ENCODE results near the gene RBM28.

Gene RBM28

GRCh38 chr7:128343554-128344430 lies at the start of gene RBM28:
TSS of gene RBM28 (minus strand) at chr7:128343908. CDS start at chr7:128343793, 115 bp downstream.
- peak; percentile 58 for DNase-seq (ENCODE audit: low read depth)

DNA sequence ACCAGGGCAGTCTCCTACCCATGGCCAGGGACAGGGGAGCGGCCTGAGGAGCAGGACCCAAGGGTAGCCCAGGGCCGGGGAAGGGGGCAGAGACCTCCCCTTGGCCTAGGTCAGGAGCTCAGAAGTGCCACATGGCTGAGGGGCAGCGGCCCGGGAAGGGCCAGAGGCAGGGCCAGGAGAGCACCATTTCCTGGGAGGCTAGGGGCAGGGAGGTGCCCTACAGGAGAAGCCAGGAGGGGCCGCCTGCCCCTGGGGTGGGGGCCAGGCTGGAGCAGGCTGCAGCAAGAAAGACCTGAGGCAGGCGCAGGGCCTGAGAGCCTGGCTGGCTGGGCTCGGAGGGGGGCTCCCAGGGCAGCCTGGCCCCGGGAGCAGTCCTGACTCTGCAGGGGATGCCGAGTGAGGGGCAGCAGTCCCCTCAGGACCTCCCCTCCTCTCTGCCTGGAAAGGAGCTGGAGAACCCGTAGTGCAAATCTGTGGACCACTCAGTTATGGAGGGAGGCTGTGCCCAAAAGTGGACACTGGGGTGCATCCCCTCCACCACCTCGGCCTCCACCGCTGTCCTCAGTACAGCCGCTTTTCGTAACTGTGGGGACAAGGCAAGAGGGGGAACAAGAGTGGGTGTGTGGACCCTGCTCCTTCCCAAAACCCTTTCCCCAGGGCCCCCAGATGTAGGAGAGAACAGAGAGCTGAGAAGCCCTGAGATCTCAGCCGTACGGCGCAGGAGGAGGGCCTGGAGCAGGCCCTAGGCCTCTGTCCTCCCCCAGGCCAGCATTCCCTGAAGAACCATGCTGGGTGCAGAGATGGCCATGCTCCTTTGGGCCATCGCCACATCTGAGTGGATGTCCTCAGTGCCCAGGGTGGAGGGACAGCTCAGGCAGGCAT lies 49.0 kb upstream of the RBM28 start:
- no peak for DNase-seq (ENCODE audit: low read depth)

- DNase-seq (ENCODE audit: low read depth) = no peak
Observed at GRCh38 chr7:128391805-128392204, 48.1 kb upstream of the RBM28 start.

DNA sequence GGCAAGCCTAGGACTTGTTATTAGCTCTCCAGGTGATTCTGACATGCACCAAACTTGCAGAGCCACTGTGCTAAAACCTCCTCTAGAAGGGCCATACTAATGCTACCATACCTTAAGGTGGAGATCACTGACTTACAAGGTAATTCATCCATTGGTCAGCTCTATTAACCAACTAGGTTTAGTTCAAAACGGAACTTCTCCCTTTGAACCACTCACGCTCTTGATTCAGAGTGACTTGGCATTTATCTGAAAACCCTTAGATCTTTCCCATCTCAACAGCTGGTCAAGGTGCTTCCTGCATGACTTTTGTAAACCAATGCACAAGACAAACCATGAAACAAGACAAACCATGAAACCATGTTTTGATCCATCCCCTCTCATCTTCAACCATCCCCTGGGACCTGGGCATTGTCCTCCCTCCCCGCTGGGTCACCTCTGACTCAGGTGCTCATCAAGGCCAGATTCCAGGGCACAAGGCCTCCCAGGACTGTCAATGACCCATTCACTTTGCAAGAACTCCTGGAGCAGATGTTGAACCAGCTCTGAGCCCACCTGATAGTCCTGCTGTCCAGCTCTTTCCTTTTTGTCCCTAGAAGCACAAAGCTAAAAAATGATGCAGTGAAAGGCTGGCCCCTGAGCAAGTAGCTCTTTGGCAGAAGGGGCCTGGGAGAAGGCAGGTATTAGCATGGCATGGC lies 47.3 kb upstream of the RBM28 start:
- DNase-seq (ENCODE audit: low read depth) = no peak

DNA sequence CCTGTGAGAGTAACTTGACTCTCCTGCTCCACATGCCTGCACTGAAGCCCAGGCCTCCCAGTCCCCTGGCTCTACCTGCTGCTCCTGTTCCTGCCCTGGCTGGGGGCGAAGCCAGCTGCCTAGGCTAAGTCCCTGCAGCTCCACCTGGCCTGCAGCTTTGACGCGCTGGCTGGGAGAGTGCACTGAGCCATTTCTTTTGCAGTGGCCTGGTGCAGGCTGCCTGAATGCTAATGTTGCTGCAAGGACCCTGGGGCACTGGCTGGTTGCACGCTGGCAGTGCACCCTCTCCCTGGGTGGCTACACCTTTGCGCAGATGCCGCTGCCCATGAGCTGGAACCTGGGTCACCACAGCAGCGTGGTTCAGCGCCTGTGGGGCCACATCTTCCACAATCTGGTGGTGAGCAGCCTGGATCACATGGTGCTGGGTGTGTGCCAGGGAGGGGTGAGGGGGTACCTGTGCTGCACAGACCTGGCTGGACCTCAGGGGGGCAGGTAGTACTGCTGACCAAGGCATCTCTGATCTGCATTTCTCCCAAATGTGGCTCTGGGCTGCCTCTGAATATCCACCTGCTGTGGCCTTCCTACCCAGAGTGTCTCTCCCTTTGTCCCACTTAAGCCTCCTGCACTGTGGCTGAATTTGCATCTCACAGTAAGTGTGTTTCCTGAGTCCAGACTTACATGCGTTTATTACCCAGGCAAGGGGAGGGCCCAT lies 46.1 kb upstream of the RBM28 start:
- no peak for DNase-seq (ENCODE audit: low read depth)

DNA sequence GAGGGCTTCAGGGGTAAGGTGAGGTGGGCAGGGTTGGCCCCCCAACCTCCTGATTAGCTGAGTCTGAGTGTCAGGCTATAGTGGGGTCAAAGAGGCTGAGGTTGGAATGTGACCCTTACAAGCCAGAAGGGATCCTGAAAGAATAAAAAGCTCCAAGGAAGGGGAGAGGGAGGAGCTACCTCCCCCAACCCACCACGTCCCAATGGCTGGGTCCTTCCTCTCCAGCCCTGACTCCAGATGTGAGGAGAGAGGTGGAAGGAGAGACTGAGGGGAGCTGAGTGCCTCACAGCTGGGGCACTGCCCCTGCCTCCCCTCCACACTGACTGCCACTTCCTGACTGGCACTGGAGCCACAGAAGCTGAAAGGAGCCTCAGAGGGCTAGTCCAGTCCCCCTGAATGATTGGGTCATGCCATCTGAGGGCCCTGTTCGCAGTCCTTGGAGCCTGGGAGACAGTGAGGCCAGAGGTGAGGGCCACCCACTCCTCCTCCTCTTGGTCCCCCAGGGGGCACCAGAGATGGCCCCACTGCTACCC lies 45.4 kb upstream of the RBM28 start:
- DNase-seq (ENCODE audit: low read depth) = no peak

- no peak for DNase-seq (ENCODE audit: low read depth)
Observed at GRCh38 chr7:128388145-128388485, 44.4 kb upstream of the RBM28 start.

DNA sequence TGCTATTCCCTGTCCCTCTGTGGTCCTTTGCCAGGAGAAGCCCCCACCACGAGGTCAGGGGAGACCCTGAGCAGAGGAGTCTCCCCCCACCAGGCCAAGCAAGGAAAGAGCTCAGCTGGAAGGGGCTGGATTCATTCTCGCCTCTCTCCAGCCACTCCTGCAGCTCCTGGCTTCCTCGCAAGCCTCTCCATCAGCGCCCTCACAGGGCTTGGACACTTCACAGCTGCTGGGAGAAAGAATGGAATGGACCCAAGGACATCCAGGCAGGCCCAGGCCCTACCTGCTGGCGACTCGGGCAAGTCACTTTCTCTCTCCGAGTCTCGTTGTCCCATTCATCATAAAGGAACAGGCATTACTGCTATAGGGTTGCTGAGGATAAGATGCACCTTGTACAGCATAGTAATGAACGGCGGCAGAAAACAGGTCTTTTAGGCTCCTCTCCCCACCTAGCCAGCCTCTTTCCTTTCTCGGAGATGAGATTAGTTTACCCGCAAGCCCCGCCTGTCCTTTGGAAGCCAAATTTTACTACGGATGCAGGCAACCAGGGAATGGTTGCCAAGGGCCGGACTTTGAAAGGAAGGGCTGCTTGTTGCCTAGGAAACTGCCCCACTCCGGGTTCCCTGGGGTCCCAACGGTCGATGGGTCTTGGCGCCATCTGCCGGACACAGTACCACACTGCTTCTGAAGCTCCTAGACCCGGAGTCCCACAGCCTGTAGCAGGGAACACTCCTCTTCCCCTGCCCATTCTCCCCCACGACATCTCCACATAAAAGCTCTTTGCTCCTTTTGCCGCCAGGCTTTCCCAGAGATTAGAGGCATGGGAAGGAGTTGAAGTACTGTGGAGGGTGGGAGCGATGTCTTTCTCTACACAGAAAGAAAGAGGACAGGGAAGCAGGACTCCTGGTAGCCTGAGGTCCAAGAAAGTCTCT lies 43.8 kb upstream of the RBM28 start:
- DNase-seq (ENCODE audit: low read depth) = no peak

GRCh38 chr7:128385988-128386925 lies 42.5 kb upstream of the RBM28 start:
- DNase-seq (ENCODE audit: low read depth) = no peak

DNA sequence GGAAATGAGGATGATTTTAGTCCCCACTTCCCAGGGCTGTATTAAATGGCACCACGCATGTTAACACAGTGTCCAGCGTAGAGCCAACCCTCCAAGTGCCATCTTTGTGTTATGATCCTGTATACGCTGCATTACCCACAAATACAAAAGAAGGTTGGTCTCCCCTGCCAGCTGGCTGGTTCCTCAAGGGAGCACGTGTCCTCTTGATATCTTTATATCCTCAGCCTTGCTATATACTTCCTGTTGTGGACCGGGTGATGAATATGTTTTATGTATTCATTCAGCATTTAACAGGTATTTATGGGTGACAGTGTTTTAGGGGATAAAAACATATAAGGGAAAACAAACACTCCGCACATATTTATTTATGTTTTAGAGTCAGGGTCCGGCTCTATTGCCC lies 41.0 kb upstream of the RBM28 start:
- no peak for DNase-seq (ENCODE audit: low read depth)

- DNase-seq (ENCODE audit: low read depth) = no peak
Observed at GRCh38 chr7:128383776-128384175, 40.1 kb upstream of the RBM28 start.

- no peak for DNase-seq (ENCODE audit: low read depth)
Observed at GRCh38 chr7:128381161-128381821, 37.6 kb upstream of the RBM28 start.

GRCh38 chr7:128380483-128381106 lies 36.9 kb upstream of the RBM28 start:
- DNase-seq (ENCODE audit: low read depth) = no peak

- no peak for DNase-seq (ENCODE audit: low read depth)
Observed at GRCh38 chr7:128379900-128380479, 36.3 kb upstream of the RBM28 start.

DNA sequence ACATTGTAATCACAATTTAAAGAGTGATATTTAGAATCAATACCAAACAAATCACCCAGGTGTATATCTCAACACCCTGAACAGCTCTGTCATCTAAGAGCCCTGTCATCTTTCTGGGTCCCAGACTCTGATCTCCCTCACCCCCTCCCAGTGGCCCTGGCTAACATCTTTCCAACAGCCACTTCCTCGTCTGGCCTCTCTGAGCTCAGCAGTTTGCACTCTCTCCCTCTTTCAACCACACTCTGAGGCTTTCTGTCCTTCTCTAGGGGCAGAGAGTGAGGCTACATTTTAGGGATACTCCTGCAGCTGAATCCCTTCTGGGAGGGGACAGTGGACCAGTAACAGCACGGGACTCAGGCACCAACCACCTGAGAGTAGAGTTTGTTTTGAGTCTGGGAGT lies 34.9 kb upstream of the RBM28 start:
- DNase-seq (ENCODE audit: low read depth) = no peak

DNA sequence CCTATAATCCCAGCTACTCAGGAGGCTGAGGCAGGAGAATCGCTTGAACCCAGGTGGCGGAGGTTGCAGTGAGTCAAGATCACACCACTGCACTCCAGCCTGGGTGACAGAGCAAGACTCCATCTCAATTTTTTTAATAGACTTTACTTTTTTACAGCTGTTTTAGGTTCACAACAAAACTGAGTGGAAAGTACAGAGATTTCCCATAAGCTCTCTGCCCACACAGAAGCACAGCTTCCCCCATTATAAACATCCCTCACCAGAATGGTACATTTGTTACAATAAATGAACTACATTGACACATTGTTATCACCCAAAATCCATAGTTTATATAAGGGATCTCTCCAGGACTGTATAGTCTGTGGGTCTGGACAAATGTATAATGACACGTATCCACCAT lies 32.4 kb upstream of the RBM28 start:
- DNase-seq (ENCODE audit: low read depth) = no peak

DNA sequence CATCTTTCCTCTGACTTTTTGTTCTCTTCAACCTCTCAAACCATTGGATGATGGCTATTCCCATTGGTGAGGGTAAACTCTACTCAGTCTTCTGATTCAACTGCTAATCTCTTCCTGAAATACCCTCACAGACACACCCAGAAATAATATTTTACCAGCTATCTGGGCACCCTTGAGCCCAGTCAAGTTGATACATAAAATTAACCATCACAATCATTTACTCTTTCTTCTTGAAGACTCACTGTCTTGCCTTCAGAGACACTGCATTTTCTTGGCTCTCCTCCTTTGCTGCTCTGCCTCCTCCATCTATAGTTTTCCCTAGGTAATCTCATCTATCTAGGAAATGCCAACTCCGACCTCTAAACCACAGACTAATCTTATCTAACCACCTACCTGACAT lies 30.3 kb upstream of the RBM28 start:
- no peak for DNase-seq (ENCODE audit: low read depth)

DNA sequence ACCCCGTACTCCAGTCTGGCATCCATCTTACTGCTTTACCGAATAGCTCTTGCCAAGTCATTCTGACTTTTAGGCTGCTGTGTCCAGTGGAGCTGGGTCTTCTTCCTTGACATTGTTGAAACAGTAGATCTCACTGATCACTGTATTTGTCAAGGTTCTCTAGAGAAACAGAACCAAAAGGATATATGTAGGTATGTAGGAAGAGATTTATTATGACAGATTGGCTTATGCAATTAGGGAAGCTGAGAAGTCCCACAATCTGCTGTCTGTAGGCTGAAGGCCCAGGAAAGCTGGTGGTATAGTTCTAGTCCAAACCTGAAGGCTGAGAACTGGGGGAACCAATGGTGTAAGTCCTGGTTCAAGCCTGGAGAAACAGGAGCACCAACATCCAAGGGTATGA lies 29.9 kb upstream of the RBM28 start:
- no peak for DNase-seq (ENCODE audit: low read depth)

All from HS-5 (cell line).